Activated T-helper 17 cell treated with anti-CD3 and anti-CD28 coated beads, Interleukin-2, amount 50 U/mL, for 72 hours (primary cell): ENCODE results near the gene VCAN. TPM values are rescaled to one million over a fixed set of nuclear protein-coding genes. Genes with fewer than 3 reads are reported as not detected.

Experiments
- ATAC-seq: fragments of 150-1000 bp; cut with Tn5 transposase; replicated peaks from 2 replicates; pipeline ENCODE4 v1.10.0; 2021; ENCODE audit warnings: mild to moderate bottlenecking, moderate library complexity
- H3K27ac Mint-ChIP-seq: one replicate; pipeline ENCODE4 v1.8.0; 2022; ENCODE audit warnings: mixed read lengths
- H3K27me3 Mint-ChIP-seq: one replicate; pipeline ENCODE4 v1.8.0; 2022; ENCODE audit warnings: mixed read lengths
- H3K36me3 Mint-ChIP-seq: one replicate; pipeline ENCODE4 v1.8.0; 2022; ENCODE audit warnings: low read depth, mild to moderate bottlenecking, mixed read lengths
- H3K4me1 Mint-ChIP-seq: one replicate; pipeline ENCODE4 v1.8.0; 2022; ENCODE audit warnings: mixed read lengths
- H3K4me3 Mint-ChIP-seq: one replicate; pipeline ENCODE4 v1.8.0; 2022; ENCODE audit warnings: mild to moderate bottlenecking, mixed read lengths
- H3K9me3 Mint-ChIP-seq: one replicate; pipeline ENCODE4 v1.8.0; 2022; ENCODE audit warnings: mixed read lengths
- total RNA-seq, 2 donors: library from RNA; stranded (reverse); gene quantifications; one replicate each; pipeline ENCODE4 v1.2.3, GENCODE V29; 2022

VCAN gene
- total RNA-seq, 2 donors from 2014 or later: 0.13 TPM; not detected in 1

- no peak for ATAC-seq
- Mint-ChIP-seq H3K27ac (no peak overlapping the region), H3K9me3 (no peaks in the 10 kb centered on the region), H3K4me3 (no peak overlapping the region), H3K4me1 (no peaks in the 10 kb centered on the region), H3K27me3 (peaks cover 22% of the 10 kb centered on the region), H3K36me3 (no peaks in the 10 kb centered on the region)
Measured at GRCh38 chr5:83564069-83564749, 92.7 kb downstream of the VCAN start.

- H3K4me3 Mint-ChIP-seq: no peak overlapping the region
Measured at GRCh38 chr5:83567741-83568140, 96.2 kb downstream of the VCAN start.

GRCh38 chr5:83568186-83568585, 96.6 kb downstream of the VCAN start:
- Mint-ChIP-seq H3K27me3 (peaks cover 14% of the 10 kb centered on the region), H3K4me1 (no peaks in the 10 kb centered on the region), H3K4me3 (no peak overlapping the region), H3K36me3 (no peaks in the 10 kb centered on the region), H3K27ac (no peak overlapping the region), H3K9me3 (no peaks in the 10 kb centered on the region)
- no peak for ATAC-seq

More at GRCh38 chr5:83567741-83568140, 96.2 kb downstream of the VCAN start:
- H3K4me1 Mint-ChIP-seq: no peaks in the 10 kb centered on the region
- H3K9me3 Mint-ChIP-seq: no peaks in the 10 kb centered on the region
- peaks cover 14% of the 10 kb centered on the region for H3K27me3 Mint-ChIP-seq
- no peak overlapping the region for H3K27ac Mint-ChIP-seq
- no peaks in the 10 kb centered on the region for H3K36me3 Mint-ChIP-seq
- no peak for ATAC-seq

- H3K27me3 Mint-ChIP-seq: peaks cover 14% of the 10 kb centered on the region
- no peaks in the 10 kb centered on the region for H3K4me1 Mint-ChIP-seq
- H3K27ac Mint-ChIP-seq: no peak overlapping the region
- no peaks in the 10 kb centered on the region for H3K9me3 Mint-ChIP-seq
- no peak for ATAC-seq
- H3K4me3 Mint-ChIP-seq: no peak overlapping the region
- H3K36me3 Mint-ChIP-seq: no peaks in the 10 kb centered on the region
Measured at GRCh38 chr5:83570916-83571315, 99.4 kb downstream of the VCAN start.

- Mint-ChIP-seq H3K27me3 (peaks cover 16% of the 10 kb centered on the region), H3K4me3 (no peak overlapping the region), H3K27ac (no peak overlapping the region), H3K9me3 (no peaks in the 10 kb centered on the region), H3K4me1 (no peaks in the 10 kb centered on the region), H3K36me3 (no peaks in the 10 kb centered on the region)
- no peak for ATAC-seq
Measured at GRCh38 chr5:83572271-83572670, 100.7 kb downstream of the VCAN start.

GRCh38 chr5:83576341-83576740, 104.8 kb downstream of the VCAN start:
- Mint-ChIP-seq H3K9me3 (no peaks in the 10 kb centered on the region), H3K36me3 (no peaks in the 10 kb centered on the region)

GRCh38 chr5:83577036-83577636, 105.6 kb downstream of the VCAN start:
- H3K36me3 Mint-ChIP-seq: no peaks in the 10 kb centered on the region
- no peak for ATAC-seq

More at GRCh38 chr5:83576341-83576740, 104.8 kb downstream of the VCAN start:
- peaks cover 14% of the 10 kb centered on the region for H3K27me3 Mint-ChIP-seq
- no peak overlapping the region for H3K4me3 Mint-ChIP-seq
- H3K27ac Mint-ChIP-seq: no peak overlapping the region
- no peak for ATAC-seq
- H3K4me1 Mint-ChIP-seq: no peaks in the 10 kb centered on the region

GRCh38 chr5:83583859-83584258, 112.3 kb downstream of the VCAN start:
- no peak for ATAC-seq
- Mint-ChIP-seq H3K4me1 (no peaks in the 10 kb centered on the region), H3K9me3 (no peaks in the 10 kb centered on the region), H3K36me3 (no peaks in the 10 kb centered on the region), H3K27ac (no peak overlapping the region), H3K27me3 (peaks cover 14% of the 10 kb centered on the region), H3K4me3 (no peak overlapping the region)

More at GRCh38 chr5:83577036-83577636, 105.6 kb downstream of the VCAN start:
- H3K27me3 Mint-ChIP-seq: peaks cover 14% of the 10 kb centered on the region
- H3K4me1 Mint-ChIP-seq: no peaks in the 10 kb centered on the region
- H3K9me3 Mint-ChIP-seq: no peaks in the 10 kb centered on the region
- no peak overlapping the region for H3K27ac Mint-ChIP-seq
- no peak overlapping the region for H3K4me3 Mint-ChIP-seq

GRCh38 chr5:83586874-83587776, 115.6 kb downstream of the VCAN start:
- Mint-ChIP-seq H3K27me3 (peaks cover 16% of the 10 kb centered on the region), H3K27ac (no peak overlapping the region), H3K9me3 (no peaks in the 10 kb centered on the region), H3K4me1 (no peaks in the 10 kb centered on the region), H3K4me3 (no peak overlapping the region), H3K36me3 (no peaks in the 10 kb centered on the region)
- no peak for ATAC-seq

GRCh38 chr5:83589786-83590185, 118.2 kb downstream of the VCAN start:
- H3K4me3 Mint-ChIP-seq: no peak overlapping the region
- H3K4me1 Mint-ChIP-seq: no peaks in the 10 kb centered on the region
- no peak for ATAC-seq
- no peak overlapping the region for H3K27ac Mint-ChIP-seq
- no peaks in the 10 kb centered on the region for H3K9me3 Mint-ChIP-seq
- H3K27me3 Mint-ChIP-seq: peaks cover 11% of the 10 kb centered on the region
- no peaks in the 10 kb centered on the region for H3K36me3 Mint-ChIP-seq

- Mint-ChIP-seq H3K36me3 (no peaks in the 10 kb centered on the region), H3K9me3 (no peaks in the 10 kb centered on the region), H3K27ac (no peak overlapping the region), H3K4me3 (no peak overlapping the region), H3K27me3 (peaks cover 11% of the 10 kb centered on the region), H3K4me1 (no peaks in the 10 kb centered on the region)
- no peak for ATAC-seq
Measured at GRCh38 chr5:83590966-83591365, 119.4 kb downstream of the VCAN start.

GRCh38 chr5:83595217-83595616, 123.7 kb downstream of the VCAN start:
- Mint-ChIP-seq H3K27me3 (no peaks in the 10 kb centered on the region), H3K4me1 (no peaks in the 10 kb centered on the region), H3K9me3 (no peaks in the 10 kb centered on the region)

GRCh38 chr5:83608122-83608521, 136.6 kb downstream of the VCAN start:
- no peak for ATAC-seq
- H3K4me1 Mint-ChIP-seq: no peaks in the 10 kb centered on the region
- no peak overlapping the region for H3K4me3 Mint-ChIP-seq
- H3K9me3 Mint-ChIP-seq: no peaks in the 10 kb centered on the region
- no peaks in the 10 kb centered on the region for H3K36me3 Mint-ChIP-seq
- peaks cover 9% of the 10 kb centered on the region for H3K27me3 Mint-ChIP-seq
- no peak overlapping the region for H3K27ac Mint-ChIP-seq

More at GRCh38 chr5:83595217-83595616, 123.7 kb downstream of the VCAN start:
- no peak for ATAC-seq
- H3K27ac Mint-ChIP-seq: no peak overlapping the region
- no peak overlapping the region for H3K4me3 Mint-ChIP-seq
- no peaks in the 10 kb centered on the region for H3K36me3 Mint-ChIP-seq

GRCh38 chr5:83614841-83615240, 143.3 kb downstream of the VCAN start:
- Mint-ChIP-seq H3K4me3 (no peak overlapping the region), H3K36me3 (no peaks in the 10 kb centered on the region), H3K9me3 (peaks cover 4% of the 10 kb centered on the region), H3K4me1 (no peaks in the 10 kb centered on the region), H3K27ac (no peak overlapping the region), H3K27me3 (peaks cover 3% of the 10 kb centered on the region)
- no peak for ATAC-seq
